Karpas-422 (cell line): ENCODE results near the gene FAM204A. TPM values are rescaled to one million over a fixed set of nuclear protein-coding genes. Genes with fewer than 3 reads are reported as not detected.

Experiments
- DNase-seq: peaks from one replicate; pipeline ENCODE4 v3.0.0-alpha.2; 2015
- H2AFZ ChIP-seq: fragments of 200-600 bp; sonication (generic); 2 replicates; pipeline ENCODE4 v1.6.1; 2014; ENCODE audit warnings: antibody characterized with exemption, low read length, mixed read lengths
- H3K27ac ChIP-seq: fragments of 200-600 bp; sonication (generic); 2 replicates; pipeline ENCODE4 v1.5.1; 2014; ENCODE audit warnings: mild to moderate bottlenecking, low read length, moderate library complexity
- H3K27me3 ChIP-seq: fragments of 200-600 bp; sonication (generic); 2 replicates; pipeline ENCODE4 v1.6.1; 2014; ENCODE audit warnings: low read length, mixed read lengths
- H3K36me3 ChIP-seq: fragments of 200-600 bp; sonication (generic); 2 replicates; pipeline ENCODE4 v1.6.1; 2014; ENCODE audit warnings: low read length, mixed read lengths; ENCODE audit not compliant: insufficient read depth
- H3K4me1 ChIP-seq: fragments of 200-600 bp; sonication (generic); 2 replicates; pipeline ENCODE4 v1.6.1; 2014; ENCODE audit warnings: mild to moderate bottlenecking, low read length, mixed read lengths
- H3K4me2 ChIP-seq: fragments of 200-600 bp; sonication (generic); 2 replicates; pipeline ENCODE4 v1.6.1; 2014; ENCODE audit warnings: low read length, low read depth, mild to moderate bottlenecking; ENCODE audit not compliant: poor library complexity, severe bottlenecking
- H3K4me3 ChIP-seq: fragments of 200-600 bp; sonication (generic); 2 replicates; pipeline ENCODE4 v1.5.1; 2014; ENCODE audit warnings: mild to moderate bottlenecking, antibody characterized with exemption, low read length, mixed read lengths
- H3K79me2 ChIP-seq: fragments of 200-600 bp; sonication (generic); 2 replicates; pipeline ENCODE4 v1.6.1; 2014; ENCODE audit warnings: mild to moderate bottlenecking, low read length, mixed read lengths
- H3K9ac ChIP-seq: fragments of 200-600 bp; sonication (generic); 2 replicates; pipeline ENCODE4 v1.6.0; 2014; ENCODE audit warnings: low read length
- H3K9me2 ChIP-seq: fragments of 200-600 bp; sonication (generic), shearing (Covaris generic); replicated peaks from 2 replicates; pipeline ENCODE4 v1.6.0; 2014; ENCODE audit warnings: mild to moderate bottlenecking, low read length, moderate library complexity; ENCODE audit not compliant: insufficient read depth
- H3K9me3 ChIP-seq: fragments of 300-700, 200-600 bp; sonication (generic); 2 replicates; pipeline ENCODE4 v1.6.1; 2014; ENCODE audit warnings: low read length, mixed read lengths
- H4K20me1 ChIP-seq: fragments of 200-600 bp; sonication (generic); 2 replicates; pipeline ENCODE4 v1.6.1; 2014; ENCODE audit warnings: mild to moderate bottlenecking, antibody characterized with exemption, low read length, low read depth; ENCODE audit not compliant: insufficient read depth
- total RNA-seq: library from RNA; depleted of rRNA; stranded (reverse); fragments of >200 nt; shearing (Covaris generic); gene quantifications from 2 replicates; pipeline ENCODE4 v1.2.3, GENCODE V29; 2014; ENCODE audit warnings: low replicate concordance

Gene FAM204A
- total RNA-seq, 1 experiment from 2014 or later, result 56.1 TPM

- Histone ChIP-seq H3K4me3 (no peak overlapping the region), H3K9ac (no peak overlapping the region), H4K20me1 (no peaks in the 10 kb centered on the region), H2AFZ (no peak overlapping the region), H3K9me2 (no peaks in the 10 kb centered on the region), H3K4me2 (no peak overlapping the region), H3K27ac (no peak overlapping the region), H3K9me3 (no peaks in the 10 kb centered on the region), H3K27me3 (no peaks in the 10 kb centered on the region), H3K79me2 (peaks cover 56% of the 10 kb centered on the region), H3K4me1 (no peaks in the 10 kb centered on the region), H3K36me3 (peaks cover 42% of the 10 kb centered on the region)
- no peak for DNase-seq
Measured at GRCh38 chr10:118321724-118322575, 20.2 kb downstream of the FAM204A start.

GRCh38 chr10:118315629-118316028 is 26.5 kb downstream of the FAM204A start:
- H3K4me3 ChIP-seq, result no peak overlapping the region
- no peak overlapping the region for H3K27ac ChIP-seq
- no peak overlapping the region for H2AFZ ChIP-seq
- H3K27me3 ChIP-seq, result no peaks in the 10 kb centered on the region
- no peaks in the 10 kb centered on the region for H3K9me2 ChIP-seq
- no peaks in the 10 kb centered on the region for H3K9me3 ChIP-seq
- peaks cover 8% of the 10 kb centered on the region; the same call in 1 of the 2 replicates for H3K36me3 ChIP-seq
- H3K9ac ChIP-seq, result no peak overlapping the region
- peaks cover 47% of the 10 kb centered on the region for H3K79me2 ChIP-seq
- H3K4me1 ChIP-seq, result no peaks in the 10 kb centered on the region
- no peaks in the 10 kb centered on the region for H4K20me1 ChIP-seq
- no peak for DNase-seq
- no peak overlapping the region for H3K4me2 ChIP-seq

- Histone ChIP-seq H3K27ac (no peak overlapping the region), H3K4me2 (no peak overlapping the region)
Measured at GRCh38 chr10:118314882-118315281, 27.2 kb downstream of the FAM204A start.

GRCh38 chr10:118311505-118311904 is 30.6 kb downstream of the FAM204A start:
- peaks cover 23% of the 10 kb centered on the region; the same call in 1 of the 2 replicates for H3K36me3 ChIP-seq
- H3K4me2 ChIP-seq, result no peak overlapping the region

More at GRCh38 chr10:118314882-118315281, 27.2 kb downstream of the FAM204A start:
- H3K4me1 ChIP-seq, result no peaks in the 10 kb centered on the region
- H2AFZ ChIP-seq, result no peak overlapping the region
- H3K79me2 ChIP-seq, result peaks cover 42% of the 10 kb centered on the region
- H3K36me3 ChIP-seq, result peaks cover 11% of the 10 kb centered on the region; the same call in 1 of the 2 replicates
- H4K20me1 ChIP-seq, result no peaks in the 10 kb centered on the region
- no peak for DNase-seq
- no peaks in the 10 kb centered on the region for H3K9me3 ChIP-seq
- no peak overlapping the region for H3K4me3 ChIP-seq
- H3K9ac ChIP-seq, result no peak overlapping the region
- no peaks in the 10 kb centered on the region for H3K9me2 ChIP-seq
- H3K27me3 ChIP-seq, result no peaks in the 10 kb centered on the region

GRCh38 chr10:118310822-118311221 is 31.3 kb downstream of the FAM204A start:
- H4K20me1 ChIP-seq, result no peaks in the 10 kb centered on the region
- H3K27ac ChIP-seq, result no peak overlapping the region
- H3K36me3 ChIP-seq, result peaks cover 28% of the 10 kb centered on the region; the same call in 1 of the 2 replicates
- no peak overlapping the region for H3K4me3 ChIP-seq
- no peak overlapping the region for H3K4me2 ChIP-seq
- no peaks in the 10 kb centered on the region for H3K9me2 ChIP-seq
- H2AFZ ChIP-seq, result no peak overlapping the region
- no peak overlapping the region for H3K9ac ChIP-seq
- H3K79me2 ChIP-seq, result peaks cover 10% of the 10 kb centered on the region; the same call in 1 of the 2 replicates
- H3K27me3 ChIP-seq, result no peaks in the 10 kb centered on the region
- no peaks in the 10 kb centered on the region for H3K4me1 ChIP-seq
- no peaks in the 10 kb centered on the region for H3K9me3 ChIP-seq
- no peak for DNase-seq

More at GRCh38 chr10:118311505-118311904, 30.6 kb downstream of the FAM204A start:
- no peaks in the 10 kb centered on the region for H3K27me3 ChIP-seq
- H2AFZ ChIP-seq, result no peak overlapping the region
- H4K20me1 ChIP-seq, result no peaks in the 10 kb centered on the region
- no peak for DNase-seq
- H3K9me2 ChIP-seq, result no peaks in the 10 kb centered on the region
- no peak overlapping the region for H3K4me3 ChIP-seq
- H3K9ac ChIP-seq, result no peak overlapping the region
- no peaks in the 10 kb centered on the region for H3K9me3 ChIP-seq
- no peak overlapping the region for H3K27ac ChIP-seq
- peaks cover 16% of the 10 kb centered on the region; the same call in 1 of the 2 replicates for H3K79me2 ChIP-seq
- no peaks in the 10 kb centered on the region for H3K4me1 ChIP-seq

- Histone ChIP-seq H3K4me3 (no peak overlapping the region), H4K20me1 (no peaks in the 10 kb centered on the region), H3K27me3 (no peaks in the 10 kb centered on the region), H3K79me2 (peaks cover 3% of the 10 kb centered on the region; the same call in 1 of the 2 replicates), H2AFZ (no peak overlapping the region), H3K9me2 (no peaks in the 10 kb centered on the region), H3K4me2 (no peak overlapping the region), H3K36me3 (peaks cover 28% of the 10 kb centered on the region; the same call in 1 of the 2 replicates), H3K27ac (no peak overlapping the region), H3K9me3 (no peaks in the 10 kb centered on the region), H3K4me1 (no peaks in the 10 kb centered on the region), H3K9ac (no peak overlapping the region)
- no peak for DNase-seq
Measured at GRCh38 chr10:118309911-118310310, 32.2 kb downstream of the FAM204A start.

GRCh38 chr10:118308664-118309063 is 33.5 kb downstream of the FAM204A start:
- H3K9ac ChIP-seq, result no peak overlapping the region
- no peaks in the 10 kb centered on the region for H3K9me2 ChIP-seq
- H3K4me1 ChIP-seq, result no peaks in the 10 kb centered on the region
- H3K9me3 ChIP-seq, result no peaks in the 10 kb centered on the region
- no peak overlapping the region for H3K4me3 ChIP-seq
- peaks cover 28% of the 10 kb centered on the region; the same call in 1 of the 2 replicates for H3K36me3 ChIP-seq
- H3K79me2 ChIP-seq, result no peaks in the 10 kb centered on the region
- H4K20me1 ChIP-seq, result no peaks in the 10 kb centered on the region
- H3K4me2 ChIP-seq, result no peak overlapping the region
- H3K27ac ChIP-seq, result no peak overlapping the region
- no peak overlapping the region for H2AFZ ChIP-seq
- no peaks in the 10 kb centered on the region for H3K27me3 ChIP-seq
- no peak for DNase-seq

- Histone ChIP-seq H3K9ac (no peak overlapping the region), H3K9me2 (no peaks in the 10 kb centered on the region), H3K79me2 (no peaks in the 10 kb centered on the region), H3K4me1 (no peaks in the 10 kb centered on the region), H3K27ac (no peak overlapping the region), H3K4me3 (no peak overlapping the region), H3K36me3 (peaks cover 28% of the 10 kb centered on the region; the same call in 1 of the 2 replicates), H4K20me1 (no peaks in the 10 kb centered on the region), H3K4me2 (no peak overlapping the region), H2AFZ (no peak overlapping the region), H3K27me3 (no peaks in the 10 kb centered on the region), H3K9me3 (no peaks in the 10 kb centered on the region)
- no peak for DNase-seq
Measured at GRCh38 chr10:118307859-118308258, 34.3 kb downstream of the FAM204A start.
